Caco-2 (cell line): Measurements from ENCODE around the gene NRCAM. TPM values are rescaled to one million over a fixed set of nuclear protein-coding genes. Genes with fewer than 3 reads are reported as not detected.

Source experiments
- BruUV-seq: library from RNA; stranded (reverse); fragments of 400-500 nt; replicated peaks from 2 replicates; lab custom pipeline; 2021; lab: Mats Ljungman, UMichigan
- CTCF ChIA-PET: fragments of 300-600 bp; sonication (Branson Sonifier 250); formaldehyde crosslinking; loops from one replicate; lab custom pipeline; 2022; ENCODE audit warnings: antibody characterized with exemption; lab: Charles Lee
- POLR2A ChIA-PET: fragments of 300-600 bp; sonication (Branson Sonifier 250); formaldehyde crosslinking; loops from one replicate; lab custom pipeline; 2022; ENCODE audit warnings: antibody characterized with exemption; lab: Charles Lee
- DNase-seq, 2 experiments: peaks; one replicate each; pipeline versions ENCODE4 v3.0.0 to v3.0.0-alpha.2; 2020 to 2022
- H3K27me3 ChIP-seq: replicated peaks from 2 replicates; pipeline ENCODE4 v1.6.0; 2011; ENCODE audit warnings: low read length; ENCODE audit not compliant: control insufficient read depth, insufficient read depth
- H3K36me3 ChIP-seq: 2 replicates; pipeline ENCODE4 v1.5.1; 2011; ENCODE audit warnings: low read length; ENCODE audit not compliant: control insufficient read depth, insufficient read depth
- H3K4me1 ChIP-seq: fragments of 250-450 bp; sonication (Bioruptor Pico); 2 replicates; pipeline ENCODE4 v1.5.1; 2020; ENCODE audit warnings: mild to moderate bottlenecking
- H3K4me3 ChIP-seq: 2 replicates; pipeline ENCODE4 v1.5.1; 2011; ENCODE audit warnings: low read depth, mild to moderate bottlenecking, control low read depth, low read length
- H3K9me3 ChIP-seq: fragments of 250-450 bp; sonication (Bioruptor Pico); 2 replicates; pipeline ENCODE4 v1.5.1; 2020; ENCODE audit warnings: mild to moderate bottlenecking, moderate library complexity
- H3K27ac Mint-ChIP-seq: one replicate; pipeline ENCODE4 v1.8.0; 2022; ENCODE audit warnings: mixed read lengths; ENCODE audit not compliant: unreplicated experiment
- H3K27me3 Mint-ChIP-seq: one replicate; pipeline ENCODE4 v1.8.0; 2022; ENCODE audit warnings: mixed read lengths; ENCODE audit not compliant: insufficient read depth, unreplicated experiment
- H3K36me3 Mint-ChIP-seq: one replicate; pipeline ENCODE4 v1.8.0; 2022; ENCODE audit warnings: mild to moderate bottlenecking, mixed read lengths; ENCODE audit not compliant: insufficient read depth, unreplicated experiment
- H3K4me1 Mint-ChIP-seq: one replicate; pipeline ENCODE4 v1.8.0; 2022; ENCODE audit warnings: low read depth, mixed read lengths; ENCODE audit not compliant: unreplicated experiment
- H3K4me3 Mint-ChIP-seq: one replicate; pipeline ENCODE4 v1.8.0; 2022; ENCODE audit warnings: mild to moderate bottlenecking, moderate library complexity, mixed read lengths; ENCODE audit not compliant: unreplicated experiment
- H3K9me3 Mint-ChIP-seq: one replicate; pipeline ENCODE4 v1.8.0; 2022; ENCODE audit warnings: mixed read lengths; ENCODE audit not compliant: unreplicated experiment
- CTCF ChIP-seq, 2 experiments: fragments of 200-600 bp in 1 of 2; IDR thresholded peaks; 1 replicate in 1 of 2; 2 replicates in 1 of 2; pipeline versions ENCODE4 v1.5.1 to v1.8.0; 2011 to 2022; ENCODE audit warnings: antibody characterized with exemption in 1 of 2, control low read depth in 1 of 2, inconsistent platforms in 1 of 2, low read depth in 1 of 2, low read length in 1 of 2, mild to moderate bottlenecking in 1 of 2, moderate library complexity in 1 of 2; ENCODE audit not compliant: insufficient read depth in 1 of 2, severe bottlenecking in 1 of 2, unreplicated experiment in 1 of 2
- intact Hi-C: fragments of 100-400 bp; cut with micrococcal nuclease; formaldehyde crosslinking; loops from one replicate; pipeline ENCODE4 v1.10.0; 2022; ENCODE audit not compliant: unreplicated experiment
- total RNA-seq: library from RNA; stranded (reverse); gene quantifications from 2 replicates; pipeline ENCODE4 v1.2.3, GENCODE V29; 2022

Gene NRCAM
- total RNA-seq, 1 experiment from 2014 or later, result 96.2 TPM

GRCh38 chr7:108200326-108200725 lies 255.9 kb downstream of the NRCAM start:
- Mint-ChIP-seq H3K27ac (no peak overlapping the region), H3K27me3 (no peaks in the 10 kb centered on the region), H3K4me3 (no peak overlapping the region), H3K9me3 (no peaks in the 10 kb centered on the region), H3K36me3 (peaks cover 21% of the 10 kb centered on the region), H3K4me1 (no peaks in the 10 kb centered on the region)
- no peak overlapping the region for H3K4me3 ChIP-seq
- DNase-seq, result no peak
- ChIA-PET POLR2A (no interaction called here), CTCF (no interaction called here)
- H3K9me3 ChIP-seq, result no peaks in the 10 kb centered on the region
- H3K27me3 ChIP-seq, result no peaks in the 10 kb centered on the region
- intact Hi-C loops, result no loop called here
- no TSS peak for BruUV-seq
- no peaks in the 10 kb centered on the region for H3K4me1 ChIP-seq
- H3K36me3 ChIP-seq, result no peaks in the 10 kb centered on the region
- TF ChIP-seq CTCF (IDR thresholded peaks at IDR 0.05; ENCODE audit: insufficient read depth in 1 of 2, low read depth in 1 of 2, low read length in 1 of 2, severe bottlenecking in 1 of 2, unreplicated experiment in 1 of 2), result no peak

GRCh38 chr7:108197371-108198091 lies 258.7 kb downstream of the NRCAM start:
- Mint-ChIP-seq H3K4me3 (no peak overlapping the region), H3K27me3 (no peaks in the 10 kb centered on the region), H3K9me3 (no peaks in the 10 kb centered on the region), H3K4me1 (no peaks in the 10 kb centered on the region), H3K27ac (no peak overlapping the region), H3K36me3 (peaks cover 9% of the 10 kb centered on the region)
- H3K36me3 ChIP-seq, result peaks cover 1% of the 10 kb centered on the region; the same call in 1 of the 2 replicates
- BruUV-seq, result no TSS peak
- no peaks in the 10 kb centered on the region for H3K9me3 ChIP-seq
- H3K4me1 ChIP-seq, result no peaks in the 10 kb centered on the region
- CTCF ChIA-PET, result interaction anchor here (0.6 kb wide), 1 partner anchor 18 kb away, joined by 10 read pairs; no protein-coding TSS in a partner anchor
- no peaks in the 10 kb centered on the region for H3K27me3 ChIP-seq
- DNase-seq, result no peak
- intact Hi-C loops, result no loop called here
- no peak overlapping the region for H3K4me3 ChIP-seq
- POLR2A ChIA-PET, result no interaction called here
- no peak for TF ChIP-seq CTCF (IDR thresholded peaks at IDR 0.05; ENCODE audit: insufficient read depth in 1 of 2, low read depth in 1 of 2, low read length in 1 of 2, severe bottlenecking in 1 of 2, unreplicated experiment in 1 of 2)

DNA sequence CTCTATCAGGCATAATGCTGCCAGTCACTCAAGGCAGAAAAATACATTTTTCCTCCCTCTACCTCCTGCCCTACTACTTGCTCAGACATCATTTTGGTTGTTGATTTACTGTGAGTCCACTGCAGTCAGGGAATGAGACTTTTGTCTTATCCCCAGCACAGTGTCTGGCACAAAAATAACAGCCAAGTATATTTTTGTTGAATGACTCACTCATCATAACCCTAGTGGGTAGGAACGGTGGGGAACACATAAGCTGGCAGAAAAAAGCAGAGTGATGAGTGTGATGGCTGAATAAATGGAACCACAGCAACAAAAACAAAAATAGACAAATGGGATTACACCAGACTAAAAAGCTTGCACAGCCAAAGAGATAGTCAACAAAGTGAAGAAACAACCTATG lies 260.2 kb downstream of the NRCAM start:
- peaks cover 9% of the 10 kb centered on the region for H3K36me3 Mint-ChIP-seq
- H3K36me3 ChIP-seq, result peaks cover 1% of the 10 kb centered on the region; the same call in 1 of the 2 replicates
- H3K4me3 ChIP-seq, result no peak overlapping the region
- no peak for DNase-seq
- no peaks in the 10 kb centered on the region for H3K4me1 ChIP-seq
- H3K4me1 Mint-ChIP-seq, result no peaks in the 10 kb centered on the region
- POLR2A ChIA-PET, result no interaction called here
- no peak for TF ChIP-seq CTCF (IDR thresholded peaks at IDR 0.05; ENCODE audit: insufficient read depth in 1 of 2, low read depth in 1 of 2, low read length in 1 of 2, severe bottlenecking in 1 of 2, unreplicated experiment in 1 of 2)
- no peaks in the 10 kb centered on the region for H3K9me3 Mint-ChIP-seq
- H3K4me3 Mint-ChIP-seq, result no peak overlapping the region
- no TSS peak for BruUV-seq
- no peak overlapping the region for H3K27ac Mint-ChIP-seq
- intact Hi-C loops, result no loop called here
- no peaks in the 10 kb centered on the region for H3K27me3 Mint-ChIP-seq
- H3K27me3 ChIP-seq, result no peaks in the 10 kb centered on the region
- CTCF ChIA-PET, result no interaction called here
- H3K9me3 ChIP-seq, result no peaks in the 10 kb centered on the region
